ENCODE data around the gene ZNF683.

- TF ChIP-seq EZH2 (IDR thresholded peaks at IDR 0.05; ENCODE audit: borderline replicate concordance, control insufficient read depth, low read depth, low read length) (no peak), CTCF (IDR thresholded peaks at IDR 0.05 in 2 of 3, conservative IDR thresholded peaks at IDR 0.05 in 1 of 3; ENCODE audit: control insufficient read depth in 2 of 3, extremely low read depth in 1 of 3, insufficient read depth in 1 of 3, low read depth in 3 of 3, low read length in 3 of 3) (no peak), CEBPZ (IDR thresholded peaks at IDR 0.05; ENCODE audit: low read depth, low read length) (no peak), YY1 (IDR thresholded peaks at IDR 0.05; ENCODE audit: low read depth, low read length) (no peak), TAF1 (IDR thresholded peaks at IDR 0.05; ENCODE audit: borderline replicate concordance, low read depth, low read length) (no peak), MXI1 (IDR thresholded peaks at IDR 0.05; ENCODE audit: low read depth, low read length) (no peak), CREB1 (IDR thresholded peaks at IDR 0.05; ENCODE audit: low read depth) (no peak), MAX (IDR thresholded peaks at IDR 0.05; ENCODE audit: low read depth, low read length) (no peak), FOXM1 (IDR thresholded peaks at IDR 0.05; ENCODE audit: low read depth, low read length) (no peak)
Observed at GRCh38 chr1:26357121-26357602, 15.4 kb downstream of the ZNF683 start.
